Esophagus mucosa (tissue), 1 donor: ENCODE results near the gene PLCD1. TPM values are rescaled to one million over a fixed set of nuclear protein-coding genes. Genes with fewer than 3 reads are reported as not detected.
"Not testable (repeated sequence)": the region's sequence is repeated elsewhere in the genome, so short reads cannot be mapped to it uniquely, and the experiment has no call there.

Source experiments
- ATAC-seq: fragments of 200-7000 bp; cut with Tn5 transposase; one replicate; pipeline ENCODE4 v1.9.1; 2020
- total RNA-seq: library from RNA; stranded (reverse); gene quantifications from one replicate; pipeline ENCODE4 v1.2.4, GENCODE V29; 2023
- donor health status: DM: yes; HTN: yes; CAD: no.

Gene PLCD1
- total RNA-seq, 1 donor from 2014 or later, result 72.5 TPM

- peak; percentile 16 for ATAC-seq
Observed at GRCh38 chr3:37985637-37986320, 43.7 kb downstream of the PLCD1 start.

GRCh38 chr3:37984596-37984995 is 44.8 kb downstream of the PLCD1 start:
- no peak for ATAC-seq

- peak; percentile 60 for ATAC-seq
Observed at GRCh38 chr3:37984051-37984450, 45.4 kb downstream of the PLCD1 start.

GRCh38 chr3:37982331-37982730 is 47.1 kb downstream of the PLCD1 start:
- no peak for ATAC-seq

DNA sequence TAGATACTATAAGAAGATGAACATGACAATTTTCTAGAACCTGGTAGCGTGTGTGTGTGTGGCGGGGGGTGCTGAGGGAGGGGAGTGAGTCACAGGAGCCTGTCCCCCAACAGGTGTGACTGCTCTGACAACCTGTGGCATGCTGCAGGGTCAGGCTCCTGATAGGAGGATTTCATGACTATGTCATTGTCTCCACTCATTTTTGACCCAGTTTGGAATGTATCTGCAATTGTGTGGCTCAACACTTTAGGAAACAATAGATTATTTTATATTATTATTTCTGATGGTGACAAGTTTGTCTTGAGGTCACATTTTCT is 48.1 kb downstream of the PLCD1 start:
- ATAC-seq, result peak; percentile 52

DNA sequence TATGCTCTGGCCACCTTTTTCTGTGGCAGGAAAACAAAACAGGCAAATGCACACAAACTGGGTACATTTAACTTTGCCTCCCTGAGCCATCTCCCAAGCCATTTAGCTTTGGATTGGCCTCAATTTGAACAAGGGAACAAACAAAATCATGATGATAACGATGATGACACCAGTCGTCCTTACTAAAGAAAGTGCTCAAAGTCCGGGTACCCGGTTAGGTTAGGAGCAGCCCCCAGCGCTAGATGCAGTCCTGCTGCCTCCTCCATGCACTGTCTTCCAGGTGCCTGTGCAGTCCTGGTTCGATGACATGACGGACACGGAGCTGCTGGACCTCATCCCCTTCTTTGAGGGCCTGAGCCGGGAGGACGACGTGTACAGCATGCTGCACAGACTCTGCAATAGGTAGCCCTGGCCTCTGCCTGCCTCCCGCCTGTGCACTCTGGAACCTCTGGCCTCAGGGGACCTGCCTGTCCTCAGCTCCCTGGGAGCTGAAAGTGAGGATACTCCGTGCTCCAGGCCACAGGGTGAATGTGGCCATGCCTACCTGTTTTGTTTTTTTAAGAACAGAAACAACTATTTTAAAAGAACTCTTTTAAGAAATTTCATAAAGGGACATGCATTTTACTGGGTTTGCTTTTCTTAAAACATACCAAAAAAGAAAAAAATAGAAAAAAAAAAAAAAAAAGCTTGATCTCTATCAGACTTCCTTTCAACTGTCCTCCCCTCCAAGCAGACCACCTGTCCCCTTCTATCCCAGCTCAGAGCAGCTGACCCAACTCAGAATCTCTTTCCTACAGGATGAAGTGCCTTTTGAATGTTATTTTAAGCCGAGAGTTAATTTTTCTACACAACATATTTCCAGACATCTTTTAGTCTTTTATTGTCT is 48.7 kb downstream of the PLCD1 start:
- ATAC-seq, result no peak

DNA sequence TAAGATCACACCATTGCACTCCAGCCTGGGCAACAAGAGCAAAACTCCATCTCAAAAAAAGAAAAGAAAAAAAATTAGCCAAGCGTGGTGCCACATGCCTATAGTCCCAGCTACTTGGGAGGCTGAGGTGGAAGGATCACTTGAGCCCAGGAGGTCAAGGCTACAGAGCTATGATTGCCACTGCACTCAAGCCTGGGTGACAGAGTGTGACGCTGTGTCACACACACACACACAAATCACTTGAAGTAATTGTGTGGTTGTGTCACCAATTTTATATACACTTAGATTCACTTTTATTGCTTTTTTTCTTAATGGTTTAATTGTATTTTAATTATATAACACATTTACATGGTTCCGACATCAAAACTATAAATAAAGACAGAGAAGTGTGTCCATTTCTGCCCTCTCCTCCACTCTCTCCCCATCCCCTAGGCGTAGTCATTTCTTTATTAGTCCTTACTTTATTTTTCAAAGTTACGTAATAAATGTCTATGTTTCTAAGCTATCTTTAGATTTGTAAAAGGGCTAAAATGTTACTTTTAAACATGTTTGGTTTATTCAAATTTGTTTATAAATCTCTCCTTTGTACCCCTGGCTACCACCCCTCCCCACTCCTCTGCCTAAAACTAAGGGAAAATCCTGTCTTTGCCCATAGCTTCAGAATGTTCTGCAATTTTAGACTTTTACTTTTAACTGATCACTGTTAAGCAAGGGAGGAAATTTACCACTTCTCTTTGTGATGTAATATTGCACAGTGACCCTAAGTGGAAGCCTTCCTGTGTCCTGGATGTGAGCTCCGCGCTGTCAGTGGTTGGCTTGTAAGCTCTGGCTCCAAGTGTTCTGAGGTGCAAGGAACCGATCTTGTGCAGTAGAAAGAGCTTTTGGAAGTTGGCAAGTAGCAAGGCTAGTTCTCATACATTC is 49.6 kb downstream of the PLCD1 start:
- no peak for ATAC-seq

- ATAC-seq, result peak; percentile 86
Observed at GRCh38 chr3:37974121-37975083, 55.0 kb downstream of the PLCD1 start.

DNA sequence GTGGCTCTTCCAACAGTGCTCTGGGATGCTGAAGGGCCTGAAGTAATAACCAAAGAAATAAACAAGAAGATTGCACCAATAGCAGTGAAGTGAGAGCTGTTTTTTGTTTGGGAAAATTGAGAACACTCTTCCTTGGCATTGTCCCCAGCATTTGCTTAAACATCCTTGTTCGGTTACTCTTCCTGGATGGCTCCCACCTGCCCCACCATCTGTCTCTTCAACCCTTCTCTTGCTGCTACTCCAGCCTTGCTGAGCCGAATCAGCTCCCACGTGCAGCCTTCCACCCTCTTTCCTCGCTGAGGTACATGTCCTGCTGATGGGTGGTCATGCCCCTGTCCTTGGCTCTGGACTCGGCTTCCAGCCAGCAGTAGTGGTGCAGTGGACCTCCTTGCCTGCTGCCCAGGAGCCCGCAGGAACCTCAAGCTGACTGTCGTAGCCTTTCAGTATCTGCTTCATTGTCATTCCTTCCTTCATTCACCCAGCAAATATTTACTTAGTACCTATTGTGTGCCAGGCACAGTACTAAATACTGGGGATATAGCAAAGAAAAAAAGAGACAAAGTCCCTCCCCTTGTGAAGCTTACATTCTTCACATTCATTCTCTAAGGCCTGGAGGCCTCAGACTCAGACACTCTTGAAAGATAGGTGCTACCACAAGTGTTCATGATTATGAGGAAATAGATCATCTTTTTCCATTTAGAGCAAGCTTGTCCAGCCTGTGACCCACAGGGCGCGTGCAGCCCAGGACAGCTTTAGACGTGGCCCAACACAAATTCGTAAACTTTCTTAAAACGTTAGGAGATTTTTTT is 56.0 kb downstream of the PLCD1 start:
- no peak for ATAC-seq

DNA sequence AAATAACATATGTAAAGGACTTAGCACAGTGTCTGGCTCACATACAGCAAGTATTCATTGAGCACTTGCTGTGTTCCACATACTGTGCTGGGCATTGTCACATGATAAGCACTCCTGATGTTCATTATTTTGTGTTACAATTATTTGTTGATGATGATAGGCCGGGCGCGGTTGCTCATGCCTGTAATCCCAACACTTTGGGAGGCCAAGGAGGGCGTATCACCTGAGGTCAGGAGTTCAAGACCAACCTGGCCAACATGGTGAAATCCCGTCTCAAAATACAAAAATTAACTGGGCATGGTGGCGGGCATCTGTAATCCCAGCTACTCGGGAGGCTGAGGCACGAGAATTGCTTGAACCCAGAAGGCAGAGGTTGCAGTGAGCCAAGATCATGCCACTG is 57.4 kb downstream of the PLCD1 start:
- not testable (repeated sequence) for ATAC-seq

DNA sequence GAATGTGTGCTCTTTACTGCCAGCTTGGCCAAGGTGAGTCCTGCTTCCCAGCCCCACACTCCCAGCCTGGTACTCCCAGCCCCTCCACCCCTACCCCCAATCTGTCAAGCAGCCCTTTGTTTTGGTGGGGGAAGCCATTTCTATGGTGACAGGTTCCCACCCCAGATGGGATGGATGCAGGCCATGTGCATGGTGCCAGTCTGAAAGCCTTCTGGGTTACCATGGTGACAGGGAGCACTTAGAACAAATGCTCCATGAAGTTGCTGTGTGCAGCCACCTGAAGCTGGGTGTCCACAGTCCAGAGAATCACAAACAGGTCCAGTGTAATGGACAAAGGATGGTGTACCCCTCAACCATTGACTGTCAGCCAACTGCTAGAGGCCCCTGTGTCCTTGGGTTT is 58.0 kb downstream of the PLCD1 start:
- ATAC-seq, result no peak

DNA sequence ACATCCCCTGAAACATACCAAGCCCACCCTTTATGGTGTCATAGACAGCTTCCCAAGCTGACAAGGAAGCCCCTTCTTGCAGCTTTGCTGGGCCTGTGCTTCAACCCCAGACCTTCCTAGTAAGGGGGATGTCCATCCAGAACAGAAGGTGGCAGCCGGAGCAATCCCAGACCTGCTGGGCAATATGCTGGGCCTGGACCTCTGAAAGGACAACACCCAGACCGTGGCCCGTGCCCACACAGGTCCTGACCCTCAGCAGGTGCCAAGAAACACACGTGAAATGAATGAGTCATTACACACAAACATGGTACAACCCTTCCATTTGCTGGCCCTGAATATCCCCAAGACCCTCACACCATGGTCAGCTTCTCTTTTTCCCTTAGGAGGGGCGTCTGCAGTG is 58.6 kb downstream of the PLCD1 start:
- no peak for ATAC-seq

- ATAC-seq, result peak; percentile 22
Observed at GRCh38 chr3:37969596-37970100, 59.8 kb downstream of the PLCD1 start.

DNA sequence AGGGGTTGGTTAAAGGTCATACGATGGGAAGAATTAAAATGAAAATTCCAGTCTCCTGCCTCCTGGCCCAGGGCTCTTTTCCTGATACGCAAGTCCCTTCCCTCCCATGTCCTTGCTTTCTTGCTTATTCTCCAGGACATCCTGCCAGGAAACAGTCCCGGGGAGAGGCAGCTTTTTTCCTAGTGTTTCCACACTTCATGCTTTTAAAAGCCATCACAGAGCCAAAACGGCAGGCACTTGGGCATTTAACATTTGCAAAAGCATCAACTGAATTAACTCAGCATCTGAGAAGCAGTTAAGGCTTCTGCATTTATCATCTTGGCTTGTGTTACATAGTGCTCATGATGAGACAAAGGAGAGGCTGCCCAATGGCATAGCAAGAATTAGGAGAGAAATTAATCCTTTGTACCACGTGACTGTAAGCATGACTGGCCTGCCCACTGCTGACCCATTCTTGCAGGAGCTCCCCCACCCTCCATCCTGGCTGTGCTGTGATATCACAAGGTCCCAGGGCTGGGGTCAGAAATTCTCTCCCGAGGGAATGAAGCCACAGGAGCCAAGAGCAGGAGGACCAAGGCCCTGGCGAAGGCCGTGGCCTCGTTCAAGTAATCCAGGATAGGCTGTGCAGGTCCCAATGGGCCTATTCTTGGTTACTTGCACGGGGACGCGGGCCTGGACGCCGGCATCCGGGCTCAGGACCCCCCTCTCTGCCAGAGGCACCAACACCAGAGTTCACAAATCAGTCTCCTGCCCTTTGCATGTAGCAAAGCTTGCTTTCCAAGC is 60.4 kb downstream of the PLCD1 start:
- ATAC-seq, result no peak

DNA sequence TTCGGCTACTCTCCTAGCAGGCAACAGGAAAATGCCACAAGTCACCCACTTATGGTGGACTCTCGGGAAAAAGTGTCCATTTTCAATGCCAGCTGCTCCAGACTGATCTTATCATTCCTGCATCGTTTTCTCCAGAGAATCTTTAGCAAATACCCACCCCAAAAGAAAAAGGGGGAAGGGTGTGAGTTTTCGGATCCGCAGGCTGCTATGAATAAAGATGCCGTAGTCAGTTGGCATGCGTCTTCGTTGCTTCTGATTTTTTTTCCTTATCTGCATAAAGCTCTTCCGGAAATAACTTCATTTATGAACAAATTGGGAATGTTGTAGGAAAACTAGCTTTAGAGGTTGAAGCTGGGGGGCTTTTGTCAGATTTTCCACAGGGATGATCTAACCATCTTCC is 61.2 kb downstream of the PLCD1 start:
- ATAC-seq, result no peak

GRCh38 chr3:37967260-37967881 is 62.1 kb downstream of the PLCD1 start:
- ATAC-seq, result peak; percentile 78

DNA sequence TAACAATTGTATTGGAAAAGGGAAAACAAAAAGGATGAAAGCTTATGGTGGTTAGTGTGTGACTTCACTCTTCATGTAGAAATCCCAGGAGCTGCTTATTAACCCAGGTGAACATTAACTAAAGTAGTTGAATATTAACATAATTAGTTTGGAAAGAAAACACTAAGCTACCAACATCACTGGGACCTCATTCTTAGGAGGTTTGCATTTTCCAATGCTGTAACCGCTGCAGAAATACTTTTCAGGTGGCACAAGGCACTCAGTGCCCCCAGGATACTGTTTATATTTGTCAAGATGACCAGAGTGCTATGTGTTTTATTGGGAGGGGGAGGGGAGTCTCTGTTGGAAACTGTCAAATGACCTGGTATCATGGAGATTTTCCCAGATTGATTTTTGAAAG is 64.7 kb downstream of the PLCD1 start:
- ATAC-seq, result no peak

GRCh38 chr3:37964146-37964545 is 65.3 kb downstream of the PLCD1 start:
- ATAC-seq, result no peak

- no peak for ATAC-seq
Observed at GRCh38 chr3:37963635-37964034, 65.8 kb downstream of the PLCD1 start.
